Muscle layer of colon (tissue), 2 donors: ENCODE results near the gene ARFGAP2.

Experiments
- H3K27ac ChIP-seq: one replicate; pipeline ENCODE4 v1.7.0; 2013; ENCODE audit warnings: low read depth, mild to moderate bottlenecking, low read length, moderate library complexity
- H3K27me3 ChIP-seq, 2 donors: one replicate each; pipeline ENCODE4 v1.7.0; 2013; ENCODE audit warnings: low read length in 2 of 2, mild to moderate bottlenecking in 2 of 2; ENCODE audit not compliant: insufficient read depth in 2 of 2, control insufficient read depth in 1 of 2
- H3K36me3 ChIP-seq: one replicate; pipeline ENCODE4 v1.7.0; 2013; ENCODE audit warnings: mild to moderate bottlenecking, low read length; ENCODE audit not compliant: insufficient read depth
- H3K4me1 ChIP-seq: one replicate; pipeline ENCODE4 v1.7.0; 2013; ENCODE audit warnings: mild to moderate bottlenecking, low read length; ENCODE audit not compliant: insufficient read depth
- H3K4me3 ChIP-seq, 2 donors: one replicate each; pipeline ENCODE4 v1.7.0; 2013; ENCODE audit warnings: low read length in 2 of 2, low read depth in 1 of 2, mild to moderate bottlenecking in 1 of 2, moderate library complexity in 1 of 2
- H3K9ac ChIP-seq: one replicate; pipeline ENCODE4 v1.7.0; 2013; ENCODE audit warnings: low read length
- H3K9me3 ChIP-seq: one replicate; pipeline ENCODE4 v1.7.0; 2013; ENCODE audit warnings: mild to moderate bottlenecking, low read length
- donor health status: abdominal sarcoma.
- donor health status: Adenocarcinoma of cecum.

Gene ARFGAP2

DNA sequence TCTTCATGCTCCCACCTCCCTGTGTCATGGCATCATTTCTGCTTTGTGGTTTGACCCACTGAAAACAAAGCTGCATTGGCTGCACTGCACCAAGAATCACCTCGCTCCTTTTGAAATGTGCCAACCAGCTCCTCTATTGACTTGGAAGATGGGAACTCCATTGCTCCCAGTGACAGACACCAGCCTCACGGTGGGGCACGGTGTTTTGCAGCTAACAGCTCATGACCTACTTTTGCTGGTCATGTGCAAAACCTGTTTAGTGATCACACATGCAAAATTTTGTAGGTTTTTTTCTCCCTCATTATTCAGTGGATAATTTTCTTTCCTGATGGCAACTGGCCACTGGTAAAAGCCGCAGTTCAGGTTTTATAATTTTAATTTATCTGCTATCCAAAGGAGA is 36.8 kb downstream of the ARFGAP2 start:
- no peak overlapping the region for H3K4me3 ChIP-seq
- no peaks in the 10 kb centered on the region for H3K27me3 ChIP-seq
- no peaks in the 10 kb centered on the region for H3K9me3 ChIP-seq
- no peak overlapping the region for H3K27ac ChIP-seq
- H3K36me3 ChIP-seq = no peaks in the 10 kb centered on the region
- peaks cover 10% of the 10 kb centered on the region for H3K4me1 ChIP-seq
- H3K9ac ChIP-seq = no peak overlapping the region

DNA sequence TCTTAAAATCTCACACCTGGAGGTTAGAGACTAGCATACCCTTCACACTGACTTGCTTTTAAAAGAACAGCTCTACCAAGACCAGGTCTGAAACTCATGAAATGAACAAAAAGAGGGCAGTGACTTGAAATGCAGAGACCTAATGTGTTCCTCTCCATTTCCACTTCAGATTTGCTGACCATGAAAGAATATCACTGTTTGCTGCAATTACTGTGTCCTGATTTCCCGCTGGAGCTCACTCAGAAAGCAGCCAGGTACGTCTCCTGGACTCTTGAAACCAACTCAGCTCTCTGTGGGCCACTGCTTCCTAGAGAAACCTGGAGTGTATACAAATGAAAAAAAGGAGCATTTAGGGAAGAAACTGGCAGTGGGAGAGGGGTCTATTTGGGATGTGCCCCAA is 39.2 kb downstream of the ARFGAP2 start:
- no peak overlapping the region for H3K27ac ChIP-seq
- H3K36me3 ChIP-seq = no peaks in the 10 kb centered on the region
- H3K4me3 ChIP-seq = no peak overlapping the region
- no peaks in the 10 kb centered on the region for H3K9me3 ChIP-seq
- H3K27me3 ChIP-seq = no peaks in the 10 kb centered on the region
- H3K4me1 ChIP-seq = no peaks in the 10 kb centered on the region
- H3K9ac ChIP-seq = no peak overlapping the region

DNA sequence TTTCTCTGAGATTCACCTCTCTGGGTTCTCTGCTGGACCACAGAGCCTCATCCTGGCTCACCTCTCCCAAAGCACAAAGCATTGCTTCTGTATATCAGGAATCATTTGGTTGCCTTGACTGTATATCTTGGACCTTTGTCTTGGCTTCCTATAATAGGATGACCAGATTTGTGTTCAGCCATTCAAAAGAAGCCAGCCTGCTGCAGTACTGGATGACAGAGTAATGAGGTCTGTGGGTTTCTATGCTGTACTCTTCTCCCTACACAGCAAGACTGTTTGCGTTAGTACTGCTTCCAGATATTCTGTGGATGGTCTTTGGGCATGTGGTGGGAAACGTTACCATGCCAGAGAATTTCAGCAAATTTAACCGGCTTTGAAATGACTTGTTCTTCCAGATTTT is 39.8 kb downstream of the ARFGAP2 start:
- no peak overlapping the region for H3K4me3 ChIP-seq
- no peak overlapping the region for H3K9ac ChIP-seq
- no peak overlapping the region for H3K27ac ChIP-seq
- H3K27me3 ChIP-seq = no peaks in the 10 kb centered on the region
- H3K36me3 ChIP-seq = no peaks in the 10 kb centered on the region
- H3K4me1 ChIP-seq = no peaks in the 10 kb centered on the region
- H3K9me3 ChIP-seq = no peaks in the 10 kb centered on the region

DNA sequence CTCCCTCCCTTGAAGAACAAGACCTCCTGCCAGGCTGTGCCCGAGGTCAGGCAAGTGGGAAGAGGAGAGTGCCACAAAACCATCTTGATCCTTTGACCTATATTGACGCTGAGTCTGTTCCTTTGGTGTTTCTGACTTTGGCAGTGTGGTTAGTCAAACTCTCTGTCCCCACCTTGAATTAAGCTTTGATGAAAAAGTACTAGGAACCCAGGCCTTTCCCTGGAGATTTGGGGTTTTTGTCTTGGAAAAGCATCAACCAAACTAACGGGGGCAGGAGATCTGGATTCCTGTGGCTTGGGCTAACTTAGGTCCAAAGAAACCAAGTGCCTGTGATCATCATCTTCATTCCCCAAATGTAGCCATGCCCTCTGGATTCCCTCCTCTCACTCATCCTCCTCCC is 40.4 kb downstream of the ARFGAP2 start:
- no peak overlapping the region for H3K27ac ChIP-seq
- no peak overlapping the region for H3K9ac ChIP-seq
- no peaks in the 10 kb centered on the region for H3K27me3 ChIP-seq
- H3K4me3 ChIP-seq = no peak overlapping the region
- no peaks in the 10 kb centered on the region for H3K36me3 ChIP-seq
- H3K4me1 ChIP-seq = no peaks in the 10 kb centered on the region
- H3K9me3 ChIP-seq = no peaks in the 10 kb centered on the region

DNA sequence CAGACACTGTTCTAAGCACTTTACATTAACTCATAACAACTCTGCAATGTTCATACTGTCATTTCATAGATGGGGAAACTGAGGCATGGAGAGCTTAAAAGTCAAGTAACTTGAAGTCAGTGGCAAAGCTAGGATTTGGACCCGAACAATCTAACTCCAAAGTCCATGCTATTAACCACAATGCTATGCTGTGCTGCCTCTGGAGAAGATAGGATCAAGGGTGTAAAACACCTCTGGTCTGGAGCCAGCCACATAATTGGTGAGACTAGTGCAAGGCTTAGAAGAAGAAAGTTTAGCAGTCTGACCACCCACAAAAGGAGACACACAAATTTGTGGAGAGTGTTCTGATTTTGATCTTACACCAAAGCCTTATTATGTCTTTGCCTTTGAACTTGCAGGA is 43.7 kb downstream of the ARFGAP2 start:
- Histone ChIP-seq H3K27ac (no peak overlapping the region), H3K9me3 (no peaks in the 10 kb centered on the region), H3K4me1 (no peaks in the 10 kb centered on the region), H3K36me3 (no peaks in the 10 kb centered on the region), H3K27me3 (no peaks in the 10 kb centered on the region), H3K4me3 (no peak overlapping the region), H3K9ac (no peak overlapping the region)

DNA sequence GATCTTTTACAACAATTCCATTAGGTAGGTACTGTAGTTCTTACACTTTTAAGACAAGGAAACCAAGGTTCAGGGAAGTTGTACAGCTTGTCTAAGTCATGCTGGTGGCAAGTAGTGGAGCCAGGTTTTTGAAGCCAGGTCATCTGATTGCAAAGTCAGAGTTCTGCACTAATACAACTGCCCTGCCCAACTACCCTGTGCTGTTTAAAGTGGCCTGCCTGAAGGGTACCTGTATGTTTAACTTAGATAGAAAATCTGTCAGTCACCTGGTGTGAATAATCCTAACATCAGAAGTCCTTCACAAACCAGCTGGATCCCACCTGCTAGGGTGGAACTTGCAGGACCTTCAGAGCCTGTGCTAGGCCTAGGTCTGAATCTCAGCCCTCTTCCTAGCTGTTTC is 44.2 kb downstream of the ARFGAP2 start:
- H3K27ac ChIP-seq = no peak overlapping the region
- no peak overlapping the region for H3K9ac ChIP-seq
- no peaks in the 10 kb centered on the region for H3K36me3 ChIP-seq
- no peaks in the 10 kb centered on the region for H3K27me3 ChIP-seq
- H3K4me1 ChIP-seq = no peaks in the 10 kb centered on the region
- H3K9me3 ChIP-seq = no peaks in the 10 kb centered on the region
- H3K4me3 ChIP-seq = no peak overlapping the region

DNA sequence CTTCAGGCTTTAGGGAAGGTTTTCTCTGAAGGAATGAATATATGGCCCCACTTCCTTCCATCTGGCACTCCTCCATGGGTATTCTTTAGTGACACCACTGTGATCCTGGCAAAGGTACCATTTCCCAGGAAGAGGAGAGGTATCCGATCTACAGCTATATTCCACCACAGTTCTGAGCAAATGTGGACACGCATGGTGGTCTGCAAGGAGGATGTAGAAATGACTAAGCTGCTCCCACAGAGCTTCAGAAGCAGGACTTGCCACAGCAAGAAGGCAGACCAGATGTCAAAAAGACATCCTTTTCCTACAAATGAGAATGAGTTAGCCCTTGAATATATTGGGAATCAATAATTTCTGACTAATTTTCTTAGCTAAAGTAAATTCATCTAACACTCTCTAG is 45.5 kb downstream of the ARFGAP2 start:
- no peak overlapping the region for H3K4me3 ChIP-seq
- H3K27ac ChIP-seq = no peak overlapping the region
- no peaks in the 10 kb centered on the region for H3K9me3 ChIP-seq
- no peaks in the 10 kb centered on the region for H3K4me1 ChIP-seq
- no peaks in the 10 kb centered on the region for H3K27me3 ChIP-seq
- H3K36me3 ChIP-seq = no peaks in the 10 kb centered on the region
- H3K9ac ChIP-seq = no peak overlapping the region

DNA sequence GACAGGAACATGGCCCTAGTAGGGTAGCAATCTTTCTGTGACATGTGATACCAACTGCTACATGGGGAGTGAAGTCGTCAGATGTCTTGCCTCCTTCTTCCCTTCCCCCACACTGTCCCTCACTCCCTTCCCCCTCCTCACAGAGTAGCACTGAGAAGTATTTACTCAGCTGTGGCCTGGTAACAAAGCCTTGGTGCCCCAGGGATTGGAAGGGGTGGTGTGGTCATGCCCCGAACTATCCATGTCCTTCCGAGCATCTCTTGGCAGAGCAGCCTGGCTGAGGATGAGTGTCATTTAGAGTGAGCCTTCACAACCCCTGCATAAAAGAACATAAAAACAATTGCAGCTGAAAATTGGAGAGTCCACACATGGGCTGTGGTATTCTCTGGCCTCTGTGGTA is 46.1 kb downstream of the ARFGAP2 start:
- Histone ChIP-seq H3K9me3 (no peaks in the 10 kb centered on the region), H3K4me3 (no peak overlapping the region), H3K36me3 (no peaks in the 10 kb centered on the region), H3K27ac (no peak overlapping the region), H3K9ac (no peak overlapping the region), H3K27me3 (no peaks in the 10 kb centered on the region), H3K4me1 (no peaks in the 10 kb centered on the region)

DNA sequence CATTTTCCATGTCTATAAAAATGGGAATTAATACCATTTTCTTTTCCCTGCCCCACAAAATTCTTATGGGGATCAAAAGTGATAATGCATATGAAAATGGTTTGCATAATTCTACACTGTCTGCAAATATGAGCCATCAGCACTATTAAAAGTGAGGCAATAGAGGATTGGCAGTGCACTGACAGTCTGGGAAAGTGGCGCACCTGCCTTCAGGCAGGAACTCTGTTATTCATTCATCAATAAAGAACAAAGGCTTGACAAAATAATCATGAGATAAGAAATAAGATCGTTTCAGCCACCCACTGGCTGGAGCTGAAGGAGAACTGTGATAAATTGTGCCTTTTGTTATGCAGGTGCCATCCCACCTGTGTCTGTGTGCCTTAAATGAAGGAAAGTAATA is 49.5 kb downstream of the ARFGAP2 start:
- H3K27me3 ChIP-seq = no peaks in the 10 kb centered on the region
- H3K36me3 ChIP-seq = no peaks in the 10 kb centered on the region
- H3K4me1 ChIP-seq = no peaks in the 10 kb centered on the region
- no peak overlapping the region for H3K27ac ChIP-seq
- H3K9ac ChIP-seq = no peak overlapping the region
- H3K4me3 ChIP-seq = no peak overlapping the region
- no peaks in the 10 kb centered on the region for H3K9me3 ChIP-seq

DNA sequence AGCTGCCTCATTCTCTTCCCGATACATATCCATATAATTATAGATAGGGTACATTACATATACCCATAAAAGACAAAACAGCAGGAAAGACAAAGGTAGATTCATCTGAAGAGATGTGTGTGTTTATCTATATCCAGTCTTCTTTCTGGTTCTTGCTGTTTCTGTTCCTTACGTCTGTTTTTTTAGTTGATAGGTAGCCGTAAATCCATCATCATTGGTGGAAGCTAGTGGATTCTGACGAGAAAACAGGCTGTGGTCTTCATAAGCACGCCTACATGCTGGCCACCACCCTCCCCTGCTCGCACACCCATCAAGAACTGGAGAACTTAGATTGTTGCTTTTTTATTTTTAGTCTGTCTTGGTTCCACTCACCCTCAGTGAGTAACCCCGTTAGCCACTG is 51.6 kb downstream of the ARFGAP2 start:
- no peaks in the 10 kb centered on the region for H3K27me3 ChIP-seq
- H3K36me3 ChIP-seq = no peaks in the 10 kb centered on the region
- H3K9me3 ChIP-seq = no peaks in the 10 kb centered on the region
- no peak overlapping the region for H3K9ac ChIP-seq
- H3K27ac ChIP-seq = no peak overlapping the region
- H3K4me3 ChIP-seq = no peak overlapping the region
- no peaks in the 10 kb centered on the region for H3K4me1 ChIP-seq

DNA sequence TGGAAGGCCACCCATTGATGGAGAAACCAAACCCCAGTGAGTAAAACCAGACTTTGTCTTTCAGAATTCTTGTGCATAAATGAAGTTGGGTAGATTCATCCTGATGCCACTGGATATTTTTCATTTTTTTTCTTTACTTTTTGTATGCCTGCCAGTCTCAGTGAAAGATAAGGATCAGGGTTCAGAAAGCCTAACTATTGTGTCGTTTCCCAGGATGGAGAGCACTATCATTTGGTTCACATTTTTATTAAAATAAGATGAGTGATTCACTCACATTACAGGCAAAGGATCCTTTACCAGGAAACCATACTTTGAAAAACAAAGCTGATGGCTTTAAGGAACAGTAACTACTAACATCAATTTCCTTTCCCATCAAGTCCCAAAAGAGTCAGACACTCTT is 52.0 kb downstream of the ARFGAP2 start:
- Histone ChIP-seq H3K27me3 (no peaks in the 10 kb centered on the region), H3K9me3 (no peaks in the 10 kb centered on the region), H3K4me3 (no peak overlapping the region), H3K9ac (no peak overlapping the region), H3K4me1 (no peaks in the 10 kb centered on the region), H3K36me3 (no peaks in the 10 kb centered on the region), H3K27ac (no peak overlapping the region)

DNA sequence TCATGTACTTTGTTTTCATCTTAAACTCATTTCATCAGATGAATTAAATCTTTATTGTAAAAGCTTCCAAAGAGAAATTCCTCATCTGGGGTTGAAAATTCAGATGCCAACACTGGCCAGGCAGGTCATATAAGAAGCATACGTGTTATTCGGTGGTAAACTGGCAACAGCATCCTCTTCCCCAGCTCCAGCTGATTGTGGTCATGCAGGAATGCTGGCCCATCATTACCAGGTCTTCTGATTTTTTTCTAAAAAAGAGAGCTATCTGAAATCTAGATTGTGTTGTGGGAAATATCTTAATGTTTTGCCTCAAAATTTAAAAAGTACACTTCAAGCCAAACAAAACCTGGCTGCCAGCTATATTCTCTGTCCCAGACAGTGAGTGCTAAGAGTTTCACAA is 53.6 kb downstream of the ARFGAP2 start:
- Histone ChIP-seq H3K9me3 (no peaks in the 10 kb centered on the region), H3K27ac (no peak overlapping the region), H3K4me1 (no peaks in the 10 kb centered on the region), H3K36me3 (no peaks in the 10 kb centered on the region), H3K4me3 (no peak overlapping the region), H3K27me3 (no peaks in the 10 kb centered on the region), H3K9ac (no peak overlapping the region)
